Measurements from ENCODE around the gene XYLT1. TPM values are rescaled to one million over a fixed set of nuclear protein-coding genes. Genes with fewer than 3 reads are reported as not detected.

The XYLT1 gene
- total and polyA plus RNA-seq, 9 of the 15 experiments (the other 6 are each of a cell fraction or from before 2014, with no cell fraction given): 0.03 to 0.09 (median 0.08) TPM; not detected in 6

- TF ChIP-seq ZNF274 (IDR thresholded peaks at IDR 0.05; ENCODE audit: borderline replicate concordance, low read depth, low read length): no peak
- TF ChIP-seq FOXA1 (IDR thresholded peaks at IDR 0.05; ENCODE audit: borderline replicate concordance): no peak
- TF ChIP-seq HLTF (IDR thresholded peaks at IDR 0.05): no peak
- TF ChIP-seq ELK1 (CRISPR knock-in tag; IDR thresholded peaks at IDR 0.05): no peak
- TF ChIP-seq C11orf30 (IDR thresholded peaks at IDR 0.05; ENCODE audit: low read depth): no peak
- TF ChIP-seq ZNF316 (IDR thresholded peaks at IDR 0.05): no peak
- TF ChIP-seq AFF1 (IDR thresholded peaks at IDR 0.05; ENCODE audit: low read depth in 1 of 2, partially characterized antibody in 2 of 2): no peak
Observed at GRCh38 chr16:17470182-17470907, 415 bp downstream of the XYLT1 start (continued).

Measured in K562 (cell line).